SK-N-SH treated with all-trans-retinoic acid at 6 μM for 48 hours (cell line): ENCODE data around the gene AIG1.

Source experiments
- CREB5 ChIP-seq: fragments of 250-450 bp; sonication (Bioruptor Pico); IDR thresholded peaks from 2 replicates; pipeline ENCODE4 v1.5.1; 2020; ENCODE audit warnings: low read depth, mild to moderate bottlenecking, moderate library complexity
- CSDC2 ChIP-seq: fragments of 250-450 bp; sonication (Bioruptor Pico); IDR thresholded peaks from 2 replicates; pipeline ENCODE4 v1.5.0; 2020; ENCODE audit warnings: mild to moderate bottlenecking, moderate library complexity
- CSRNP3 ChIP-seq: fragments of 250-450 bp; sonication (Bioruptor Pico); IDR thresholded peaks from 2 replicates; pipeline ENCODE4 v1.5.1; 2021; ENCODE audit warnings: mild to moderate bottlenecking, moderate library complexity
- ESRRG ChIP-seq: fragments of 250-450 bp; sonication (Bioruptor Pico); IDR thresholded peaks from 2 replicates; pipeline ENCODE4 v1.6.1; 2021; ENCODE audit warnings: mild to moderate bottlenecking
- ISL1 ChIP-seq: fragments of 250-450 bp; sonication (Bioruptor Pico); IDR thresholded peaks from 2 replicates; pipeline ENCODE4 v2.1.2; 2022; ENCODE audit warnings: mild to moderate bottlenecking, moderate library complexity
- PATZ1 ChIP-seq: fragments of 250-450 bp; sonication (Bioruptor Pico); IDR thresholded peaks from 2 replicates; pipeline ENCODE4 v1.8.0; 2020; ENCODE audit warnings: mild to moderate bottlenecking, moderate library complexity, borderline replicate concordance
- POU6F1 ChIP-seq: fragments of 250-450 bp; sonication (Bioruptor Pico); IDR thresholded peaks from 2 replicates; pipeline ENCODE4 v1.8.0; 2021; ENCODE audit warnings: low read depth, mild to moderate bottlenecking, moderate library complexity, borderline replicate concordance
- TCF4 ChIP-seq: fragments of 250-450 bp; sonication (Bioruptor Pico); IDR thresholded peaks from 2 replicates; pipeline ENCODE4 v1.8.0; 2021; ENCODE audit warnings: mild to moderate bottlenecking, moderate library complexity, borderline replicate concordance
- ZC3H10 ChIP-seq: fragments of 250-450 bp; sonication (Bioruptor Pico); IDR thresholded peaks from 2 replicates; pipeline ENCODE4 v1.5.1; 2021; ENCODE audit warnings: mild to moderate bottlenecking, moderate library complexity
- ZFP3 ChIP-seq: fragments of 250-450 bp; sonication (Bioruptor Pico); IDR thresholded peaks from 2 replicates; pipeline ENCODE4 v1.5.0; 2020; ENCODE audit warnings: mild to moderate bottlenecking, moderate library complexity
- ZFP30 ChIP-seq: fragments of 450-650 bp; formaldehyde crosslinking; IDR thresholded peaks from 2 replicates; pipeline ENCODE4 v1.5.0; 2022; ENCODE audit warnings: mild to moderate bottlenecking, moderate library complexity
- ZNF70 ChIP-seq: fragments of 450-650 bp; formaldehyde crosslinking; IDR thresholded peaks from 2 replicates; pipeline ENCODE4 v1.5.0; 2020; ENCODE audit warnings: mild to moderate bottlenecking, moderate library complexity

GRCh38 chr6:143370812-143371370, 310.2 kb downstream of the AIG1 start:
- TF ChIP-seq PATZ1, result no peak
- no peak for TF ChIP-seq ISL1
- no peak for TF ChIP-seq ZC3H10 (CRISPR knock-in tag)
- no peak for TF ChIP-seq CSRNP3
- no peak for TF ChIP-seq CREB5 (CRISPR knock-in tag)
- TF ChIP-seq TCF4, result no peak
- no peak for TF ChIP-seq ZFP3 (CRISPR knock-in tag)
- no peak for TF ChIP-seq ZFP30
- TF ChIP-seq POU6F1 (CRISPR knock-in tag), result no peak
- no peak for TF ChIP-seq CSDC2 (CRISPR knock-in tag)
- no peak for TF ChIP-seq ESRRG
- no peak for TF ChIP-seq ZNF70
